NOMO-1 treated with DMSO at 0.1 percent for 48 hours (cell line): ENCODE data around the gene NABP1.

ENCODE experiments used
- DNase-seq: peaks from one replicate; lab custom pipeline; 2025; ENCODE audit not compliant: unreplicated experiment; lab: John Stamatoyannopoulos, UW

NABP1 gene

DNA sequence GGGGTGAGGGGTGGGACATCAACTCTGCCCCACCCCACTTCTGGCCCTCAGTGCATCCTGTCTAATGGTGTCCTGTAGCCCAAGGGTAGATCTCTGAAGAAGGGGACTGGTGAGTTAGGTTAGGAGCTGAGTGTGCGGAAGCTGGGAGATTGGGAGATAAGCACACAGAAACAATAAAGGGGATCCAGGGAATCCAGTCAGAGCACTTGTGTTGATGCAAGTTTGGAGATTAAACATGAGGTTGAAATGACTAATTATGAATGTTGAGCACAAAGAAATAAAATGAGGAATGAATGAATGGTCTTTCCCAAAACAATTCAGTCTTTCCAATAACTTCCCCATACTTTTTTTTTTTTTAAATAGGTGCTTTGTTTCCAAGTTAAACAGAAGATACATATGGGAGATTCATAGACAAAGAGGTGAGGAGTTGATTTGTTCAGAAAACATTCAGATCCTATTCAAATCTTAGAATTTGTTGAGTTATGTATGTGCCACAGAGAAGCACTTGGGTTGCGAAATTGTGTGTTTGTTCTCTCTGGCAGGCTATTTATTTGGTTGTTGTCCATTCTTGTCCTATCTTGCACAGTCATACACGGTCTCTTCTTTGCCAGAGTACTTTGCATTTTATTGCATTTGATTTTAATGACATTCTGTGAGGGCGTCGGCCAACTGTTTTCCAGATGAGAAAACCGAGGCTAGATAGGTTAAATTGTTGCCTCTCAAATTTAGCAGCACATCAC is 31.6 kb upstream of the NABP1 start:
- DNase-seq = no peak

DNA sequence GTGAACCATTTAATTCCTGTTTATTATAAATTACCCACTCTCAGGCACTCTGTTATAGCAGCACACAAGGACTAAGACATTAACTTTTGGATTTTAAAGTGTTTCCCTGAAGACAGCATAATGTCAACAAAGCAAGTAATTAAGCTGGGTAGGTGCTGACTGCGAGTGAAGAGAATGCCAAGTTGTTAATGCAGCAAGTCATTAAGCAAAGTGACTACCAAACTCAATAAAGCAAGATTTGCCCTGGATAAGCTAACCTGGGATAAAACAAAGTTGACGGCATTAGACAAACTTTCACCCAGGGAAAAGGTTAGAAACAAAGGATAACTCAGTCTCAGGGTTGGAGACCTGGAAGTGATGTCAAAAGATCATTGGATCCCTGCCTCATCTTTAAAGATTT is 28.4 kb upstream of the NABP1 start:
- DNase-seq = no peak

DNA sequence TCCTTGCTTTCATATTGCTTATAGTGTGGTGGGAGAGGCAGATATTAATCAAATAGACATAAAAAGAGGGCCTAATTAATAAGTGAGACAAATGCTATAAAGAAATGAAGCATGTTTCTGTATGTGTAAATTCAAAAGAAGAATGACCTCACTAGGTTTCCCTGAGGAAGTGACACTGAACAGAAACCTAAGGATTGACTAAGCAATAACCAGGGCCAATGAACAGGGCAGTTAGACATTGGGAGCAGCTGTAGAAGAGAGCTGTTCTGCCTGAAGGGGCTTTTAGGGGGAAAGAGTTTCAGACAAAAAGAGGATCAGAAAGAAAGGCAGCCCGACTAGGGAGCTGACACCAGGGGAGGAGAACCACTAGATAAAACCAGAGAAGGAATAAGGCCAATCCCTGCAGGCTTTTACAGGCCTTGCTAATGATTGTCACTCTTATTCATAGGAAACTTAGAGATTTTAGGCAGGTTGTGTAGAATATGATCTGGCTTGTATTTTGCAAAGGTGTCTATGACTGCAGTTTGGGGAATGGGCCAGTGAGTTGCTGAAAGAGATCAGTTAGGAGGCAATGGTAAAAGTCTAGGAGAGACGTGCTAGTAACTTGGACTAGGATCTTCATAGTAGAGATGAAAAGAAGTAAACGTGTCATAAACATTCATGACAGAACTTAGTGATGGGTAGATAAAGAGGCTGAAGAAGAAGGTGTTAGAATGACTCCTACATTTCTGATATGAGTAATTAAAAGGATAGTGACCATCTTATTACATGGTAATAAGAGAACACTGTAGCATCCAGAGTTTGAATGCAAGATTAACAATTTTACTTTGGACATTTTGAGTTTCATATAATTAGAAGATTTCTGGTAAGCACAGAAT is 26.8 kb upstream of the NABP1 start:
- DNase-seq = peak; percentile 15

GRCh38 chr2:191653667-191654391 is 24.1 kb upstream of the NABP1 start:
- DNase-seq = no peak

DNA sequence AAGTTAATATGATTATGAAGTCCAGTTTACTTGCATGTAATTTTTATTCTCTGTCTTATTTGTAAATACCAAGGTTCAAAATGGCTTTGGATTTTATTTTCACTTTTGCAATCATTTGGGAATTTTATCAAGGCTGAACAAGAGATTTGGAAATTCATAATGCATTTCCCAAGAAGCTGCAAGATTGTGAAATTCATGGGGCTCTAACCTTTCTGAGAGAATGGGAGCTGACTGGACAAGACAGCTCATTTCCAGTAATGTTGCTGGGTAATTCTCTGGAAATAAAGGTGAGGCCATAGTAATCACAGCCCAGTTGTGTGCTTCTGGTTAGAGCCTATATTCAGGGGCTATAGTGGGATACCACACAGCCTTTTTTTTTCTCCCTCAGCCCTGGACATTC is 21.5 kb upstream of the NABP1 start:
- DNase-seq = no peak

- no peak for DNase-seq
These were observed 21.1 kb upstream of the NABP1 start for GRCh38 chr2:191656792-191657191.

DNA sequence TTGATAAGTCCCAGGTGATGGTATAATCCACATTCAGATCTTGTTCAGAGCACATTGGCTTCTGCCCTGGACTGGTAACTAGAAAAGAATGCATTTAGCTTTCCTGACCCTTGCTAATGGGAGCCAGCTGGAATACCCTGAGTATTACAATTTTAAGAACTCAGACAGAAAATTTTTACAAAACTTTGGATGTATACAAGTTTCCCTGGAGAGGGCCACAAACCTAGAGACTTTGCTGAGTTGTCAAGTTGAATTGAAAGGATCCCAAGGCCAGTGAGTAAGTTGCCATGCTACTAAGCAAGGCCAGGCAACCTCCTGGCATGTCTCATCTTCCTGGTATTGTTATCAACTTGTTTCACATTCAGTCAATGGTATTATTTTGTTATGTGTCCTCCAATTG is 20.0 kb upstream of the NABP1 start:
- no peak for DNase-seq

DNA sequence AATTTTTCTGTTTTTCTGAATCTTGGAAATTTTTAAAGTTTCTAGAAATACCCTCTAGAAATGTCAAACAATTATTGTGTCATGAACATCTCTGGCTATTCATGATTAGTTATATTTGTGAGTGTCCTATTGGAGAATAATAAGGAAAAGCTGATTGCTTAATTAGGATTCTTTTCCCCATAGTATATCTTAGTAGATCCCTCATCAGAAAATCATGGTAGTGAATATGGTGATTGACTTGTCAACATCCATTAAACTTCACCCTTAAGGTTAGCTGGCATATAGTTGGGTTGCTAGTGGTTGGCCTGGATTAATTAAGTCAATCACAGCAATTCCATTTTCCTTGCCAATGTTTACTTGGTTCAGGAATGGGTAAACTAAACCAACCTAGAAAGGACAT is 18.7 kb upstream of the NABP1 start:
- no peak for DNase-seq

- no peak for DNase-seq
These were observed 17.4 kb upstream of the NABP1 start for GRCh38 chr2:191660575-191660974.

DNA sequence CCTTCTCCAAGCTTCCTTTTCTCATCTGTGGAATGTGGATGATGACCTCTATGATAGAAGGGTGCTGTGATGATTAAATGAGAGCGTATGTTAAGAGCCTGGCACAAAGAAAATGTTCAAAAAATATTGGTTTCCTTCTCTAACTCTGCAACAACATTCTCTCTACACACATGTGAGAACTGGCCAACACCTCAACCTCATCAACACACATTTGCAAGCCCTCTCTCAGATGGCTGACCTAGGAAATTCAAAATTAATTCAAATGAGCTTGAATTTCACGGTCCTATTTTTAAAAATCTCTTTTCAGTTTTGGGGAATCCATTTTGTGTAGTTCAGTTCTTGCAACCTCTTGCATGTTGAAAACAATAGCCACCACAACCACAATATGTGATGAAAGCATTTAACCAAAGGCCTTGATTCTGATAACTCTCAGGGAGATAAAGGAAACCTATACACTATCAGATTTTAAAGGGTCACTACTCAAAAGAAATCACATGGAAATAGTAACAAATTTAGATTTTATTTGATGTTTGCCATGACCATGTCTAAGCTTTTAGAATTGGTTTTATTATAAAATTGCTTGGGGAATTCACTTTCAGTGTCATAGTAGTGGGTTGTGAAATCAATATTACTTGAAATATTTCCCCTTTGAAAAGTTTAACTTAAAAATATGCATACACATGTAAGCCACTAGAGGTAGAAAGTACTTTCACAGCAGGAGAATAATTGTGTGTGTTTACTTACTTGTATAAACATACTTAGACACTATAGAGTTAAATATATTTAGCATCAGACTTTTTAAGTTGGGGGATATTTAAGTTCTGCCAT is 16.6 kb upstream of the NABP1 start:
- DNase-seq = no peak

- no peak for DNase-seq
These were observed 12.9 kb upstream of the NABP1 start for GRCh38 chr2:191664823-191665677.

DNA sequence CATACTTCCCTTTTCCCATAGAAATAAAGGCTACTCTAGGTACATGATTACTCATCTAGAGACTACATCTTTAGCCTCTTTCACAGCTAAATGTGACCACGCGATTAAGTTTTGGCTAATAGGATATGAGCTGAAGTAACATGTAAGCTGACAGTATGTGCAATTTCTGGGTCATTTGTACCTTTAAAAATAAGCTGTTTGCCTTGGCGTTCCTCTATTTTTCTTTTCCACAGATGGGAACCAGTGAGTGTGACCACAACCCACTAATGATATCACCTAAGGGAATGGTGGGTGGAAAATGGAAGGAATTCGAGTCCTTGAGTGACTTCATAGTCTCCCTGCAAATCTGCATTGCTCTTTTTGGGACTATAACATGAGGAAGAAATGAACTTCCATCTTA is 11.7 kb upstream of the NABP1 start:
- no peak for DNase-seq

GRCh38 chr2:191666732-191667131 is 11.2 kb upstream of the NABP1 start:
- DNase-seq = peak; percentile 87

DNA sequence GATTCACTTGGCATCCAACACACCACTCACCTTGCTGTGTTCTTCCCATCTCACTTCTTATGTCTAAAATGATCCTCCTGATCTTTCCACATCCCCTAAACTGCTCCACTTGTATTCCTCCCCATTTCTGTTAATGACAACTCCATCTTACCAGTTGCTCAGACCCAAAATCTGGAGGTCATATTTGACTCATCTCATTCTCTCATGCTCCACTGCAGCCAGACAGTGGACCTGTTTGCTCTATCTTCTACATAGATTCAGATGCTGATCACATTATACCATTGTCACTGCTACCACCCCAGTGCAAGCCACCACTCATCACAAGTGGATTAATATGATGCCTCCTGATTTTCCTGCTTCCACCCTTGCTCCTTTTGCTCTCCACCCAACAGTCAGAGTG is 7.9 kb upstream of the NABP1 start:
- no peak for DNase-seq

GRCh38 chr2:191670787-191671186 is 7.1 kb upstream of the NABP1 start:
- no peak for DNase-seq

- peak; percentile 97 for DNase-seq
These were observed 1.9 kb upstream of the NABP1 start for GRCh38 chr2:191675807-191676721.

DNA sequence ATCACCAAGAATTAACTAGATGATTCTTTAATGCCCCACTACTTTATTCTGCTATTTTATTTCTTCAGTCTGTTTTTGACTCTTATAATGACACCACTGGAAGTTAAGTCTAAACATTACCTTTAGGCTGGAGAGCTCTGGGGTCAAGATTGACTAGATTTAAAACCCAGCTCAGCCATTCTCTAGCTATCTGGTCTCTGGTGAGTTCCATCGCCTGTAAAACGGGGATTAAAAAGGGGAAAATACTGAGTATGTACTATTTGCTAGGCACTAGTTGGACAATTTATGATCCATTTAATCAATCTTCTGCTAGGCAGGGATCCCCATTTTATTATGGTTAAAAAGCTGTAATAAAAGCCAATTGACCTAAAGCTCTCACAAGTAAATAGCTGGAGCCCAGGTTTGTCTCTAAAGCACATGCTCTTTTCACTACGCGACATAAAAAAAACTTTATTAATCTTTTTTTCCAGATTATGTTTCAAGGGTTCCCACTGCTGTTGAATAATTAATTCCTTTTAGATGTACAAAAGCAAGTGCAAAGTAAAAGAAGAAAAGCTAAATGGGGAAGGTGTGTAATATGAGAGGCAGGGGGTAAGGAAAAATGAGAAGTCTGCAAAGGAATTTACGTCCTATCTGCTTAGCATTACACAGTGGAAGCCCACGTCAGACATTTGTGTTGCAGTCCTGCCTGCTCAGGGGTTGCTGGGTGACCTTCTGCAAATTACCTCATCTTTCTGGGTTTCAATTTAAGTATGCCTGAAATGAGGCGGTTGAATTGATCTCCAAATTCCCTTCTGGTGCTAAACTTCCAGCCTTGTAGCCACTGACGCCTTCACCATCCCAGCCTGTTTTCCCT is 918 bp upstream of the NABP1 start:
- peak; percentile 72 for DNase-seq
